Stimulated activated naive B cell treated with anti-CD40 and anti-IgM and Interleukin-4, amounts not matched to agents 10 μg/mL and 1 μg/mL and 100 μg/mL, for 72 hours (primary cell): ENCODE measurements around the gene TK1.
A peak's percentile ranks its signal among the peaks of the same experiment; 100 is the strongest.
"Not testable (repeated sequence)": the region's sequence is repeated elsewhere in the genome, so short reads cannot be mapped to it uniquely, and the experiment has no call there.

Experiments used
- ATAC-seq, 2 donors: fragments of 150-1000 bp; cut with Tn5 transposase; replicated peaks; 2 replicates each; pipeline ENCODE4 v1.10.0; 2021; ENCODE audit warnings: moderate library complexity in 1 of 2
- DNase-seq: peaks from one replicate; pipeline ENCODE4 v3.0.0; 2021
- H3K27ac Mint-ChIP-seq: one replicate; pipeline ENCODE4 v1.8.0; 2022; ENCODE audit warnings: mild to moderate bottlenecking, mixed read lengths
- H3K27me3 Mint-ChIP-seq, 2 donors: one replicate each; pipeline ENCODE4 v1.8.0; 2022; ENCODE audit warnings: mixed read lengths in 2 of 2
- H3K36me3 Mint-ChIP-seq, 2 donors: one replicate each; pipeline ENCODE4 v1.8.0; 2022; ENCODE audit warnings: mixed read lengths in 2 of 2, mild to moderate bottlenecking in 1 of 2
- H3K4me1 Mint-ChIP-seq, 2 donors: one replicate each; pipeline ENCODE4 v1.8.0; 2022; ENCODE audit warnings: mixed read lengths in 2 of 2, mild to moderate bottlenecking in 1 of 2
- H3K4me3 Mint-ChIP-seq, 2 donors: one replicate each; pipeline ENCODE4 v1.8.0; 2022; ENCODE audit warnings: mild to moderate bottlenecking in 2 of 2, mixed read lengths in 2 of 2, moderate library complexity in 1 of 2
- H3K9me3 Mint-ChIP-seq, 2 donors: one replicate each; pipeline ENCODE4 v1.8.0; 2022; ENCODE audit warnings: mixed read lengths in 2 of 2, mild to moderate bottlenecking in 1 of 2

Gene TK1

DNA sequence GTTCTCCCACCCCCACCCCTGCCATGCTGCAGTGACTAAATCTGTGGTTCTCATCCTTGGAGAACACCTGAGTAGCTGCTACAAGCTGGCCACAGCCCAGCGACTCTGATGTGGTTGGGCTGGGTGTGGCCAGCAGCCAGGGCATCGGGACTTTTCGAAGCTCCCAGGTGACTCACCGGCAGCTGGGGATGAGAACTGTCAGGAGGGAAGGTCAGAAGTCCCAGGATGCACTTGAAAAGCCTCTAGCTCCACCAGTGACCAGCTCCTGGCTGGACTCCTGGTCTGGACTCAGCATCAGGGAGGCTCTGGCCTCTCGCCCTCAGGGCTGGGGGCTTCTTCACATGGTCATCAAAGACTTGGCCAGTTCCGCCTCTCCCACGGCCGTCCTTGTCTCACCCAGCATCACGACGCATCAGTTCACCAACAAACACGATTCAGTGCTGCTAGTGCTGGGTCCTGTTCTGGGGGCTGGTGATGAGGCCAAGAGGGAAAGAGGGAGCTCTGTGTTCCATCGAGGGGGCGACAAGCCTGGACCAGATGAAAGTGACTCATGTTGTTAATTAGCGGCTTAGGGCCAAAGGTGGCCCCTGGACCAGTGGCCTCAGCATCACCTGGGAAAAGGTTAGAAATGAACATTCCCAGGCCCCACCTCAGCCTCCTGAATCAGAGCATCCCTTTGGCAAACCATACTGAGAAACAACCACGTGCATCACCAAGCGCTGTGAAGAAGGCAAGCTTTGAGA is 44.6 kb downstream of the TK1 start:
- H3K27ac Mint-ChIP-seq: peak overlapping the region; percentile 98
- H3K4me3 Mint-ChIP-seq: peak overlapping the region; percentile 37 to 68
- H3K4me1 Mint-ChIP-seq: peaks cover 74 to 98% of the 10 kb centered on the region in 2 donors
- ATAC-seq (no peak), DNase-seq (peak; percentile 48)
- no peaks in the 10 kb centered on the region for H3K9me3 Mint-ChIP-seq
- peaks cover 49 to 57% of the 10 kb centered on the region in 2 donors for H3K36me3 Mint-ChIP-seq
- H3K27me3 Mint-ChIP-seq: no peaks in the 10 kb centered on the region

DNA sequence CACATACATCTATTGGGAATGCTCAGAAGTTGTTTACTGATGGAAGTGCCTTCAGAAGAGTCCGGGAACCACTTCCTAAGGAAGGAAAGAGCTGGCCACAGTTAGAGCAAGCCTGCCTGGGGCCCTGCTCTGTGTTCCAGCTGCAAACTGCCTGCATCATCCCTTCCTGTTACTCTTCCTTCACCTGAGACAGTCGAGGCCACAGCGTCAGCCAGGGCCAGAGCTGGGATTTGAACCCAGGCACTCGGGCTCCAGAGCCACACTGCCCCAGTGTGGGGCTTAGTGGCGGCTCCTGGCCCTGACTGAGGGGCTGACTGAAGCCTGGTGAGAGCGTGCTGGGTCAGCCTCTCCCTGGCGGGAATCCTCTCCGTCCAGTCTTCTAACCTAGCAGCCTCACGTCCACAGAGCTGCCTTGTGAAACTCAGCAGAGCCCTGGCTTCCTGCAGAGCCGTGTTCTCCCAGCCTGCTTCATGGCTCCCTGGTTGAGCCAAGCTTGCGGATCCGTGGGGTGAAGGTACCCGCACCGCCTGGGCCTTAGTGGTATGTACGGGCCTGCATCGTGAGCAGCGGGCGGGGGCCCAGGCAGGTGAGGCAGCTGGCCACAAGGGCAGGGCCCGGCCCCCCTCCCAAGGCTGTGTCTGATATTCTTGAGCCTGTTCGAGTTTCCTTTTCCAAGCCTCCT is 45.3 kb downstream of the TK1 start:
- H3K4me3 Mint-ChIP-seq: peak overlapping the region; percentile 37 to 69
- H3K4me1 Mint-ChIP-seq: peaks cover 71 to 98% of the 10 kb centered on the region in 2 donors
- H3K27ac Mint-ChIP-seq: peak overlapping the region; percentile 98
- H3K9me3 Mint-ChIP-seq: no peaks in the 10 kb centered on the region
- ATAC-seq: no peak
- DNase-seq: no peak
- no peaks in the 10 kb centered on the region for H3K27me3 Mint-ChIP-seq
- H3K36me3 Mint-ChIP-seq: peaks cover 52 to 64% of the 10 kb centered on the region in 2 donors

DNA sequence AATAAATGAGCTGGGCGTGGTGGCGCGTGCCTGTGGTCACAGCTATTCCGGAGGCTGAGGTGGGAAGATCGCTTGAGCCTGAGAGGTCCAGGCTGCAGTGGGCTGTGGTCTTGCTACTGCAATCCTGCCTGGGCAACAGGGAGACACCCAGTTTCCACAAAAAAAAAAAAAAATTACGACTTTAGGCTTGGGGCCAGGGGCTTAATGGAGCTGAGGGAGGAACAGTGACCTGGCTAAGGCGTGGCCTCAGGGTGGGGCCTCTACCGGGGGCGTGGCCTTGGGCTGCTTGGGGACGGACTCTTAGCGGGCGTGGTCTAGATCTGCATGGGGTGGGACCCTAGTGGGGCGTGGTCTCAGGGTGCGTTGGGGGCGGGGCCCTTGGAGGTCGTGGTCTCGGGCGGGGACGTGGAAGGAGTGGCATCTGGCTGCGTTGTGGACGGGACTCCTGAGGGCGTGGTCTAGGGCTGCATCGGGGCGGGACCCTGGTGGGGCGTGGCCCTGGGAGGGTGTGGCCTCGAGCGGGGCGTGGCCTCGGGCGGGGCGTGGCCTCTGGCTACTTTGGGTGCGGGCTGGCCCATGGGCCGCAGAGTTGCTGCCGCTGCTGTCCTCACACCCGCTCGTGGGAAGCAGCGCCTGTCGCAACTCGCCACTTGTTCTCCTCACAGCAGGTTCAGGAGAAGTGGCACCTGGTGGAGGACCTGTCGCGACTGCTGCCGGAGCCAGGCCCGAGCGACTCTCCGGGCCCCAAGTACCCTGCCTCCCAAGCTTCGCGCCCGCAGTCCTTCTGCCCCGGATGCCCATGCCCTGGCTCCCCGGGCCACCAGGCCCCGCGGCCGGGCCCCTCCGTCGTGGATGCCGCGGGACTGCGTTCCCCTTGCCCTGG is 46.4 kb downstream of the TK1 start:
- H3K27ac Mint-ChIP-seq: peak overlapping the region; percentile 98
- no peaks in the 10 kb centered on the region for H3K27me3 Mint-ChIP-seq
- ATAC-seq: peak; percentile 73 to 82
- H3K9me3 Mint-ChIP-seq: no peaks in the 10 kb centered on the region
- peak overlapping the region; percentile 37 to 77 for H3K4me3 Mint-ChIP-seq
- peak; percentile 99 for DNase-seq
- H3K36me3 Mint-ChIP-seq: peaks cover 62 to 76% of the 10 kb centered on the region in 2 donors
- peaks cover 72 to 97% of the 10 kb centered on the region in 2 donors for H3K4me1 Mint-ChIP-seq

DNA sequence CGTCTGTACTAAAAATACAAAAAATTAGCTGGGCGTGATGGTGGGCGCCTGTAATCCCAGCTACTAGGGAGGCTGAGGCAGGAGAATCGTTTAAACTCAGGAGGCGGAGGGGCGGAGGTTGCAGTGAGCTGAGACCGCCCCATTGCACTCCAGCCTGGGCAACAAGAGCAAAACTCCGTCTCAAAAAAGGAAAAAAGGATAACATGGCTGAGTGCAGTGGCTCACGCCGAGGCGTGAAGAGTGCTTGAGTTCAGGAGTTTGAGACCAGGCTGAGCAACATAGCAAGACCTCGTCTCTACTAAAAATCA is 47.0 kb downstream of the TK1 start:
- DNase-seq, ATAC-seq: not testable (repeated sequence)
- H3K4me3 Mint-ChIP-seq: peak overlapping the region; percentile 22 to 37

DNA sequence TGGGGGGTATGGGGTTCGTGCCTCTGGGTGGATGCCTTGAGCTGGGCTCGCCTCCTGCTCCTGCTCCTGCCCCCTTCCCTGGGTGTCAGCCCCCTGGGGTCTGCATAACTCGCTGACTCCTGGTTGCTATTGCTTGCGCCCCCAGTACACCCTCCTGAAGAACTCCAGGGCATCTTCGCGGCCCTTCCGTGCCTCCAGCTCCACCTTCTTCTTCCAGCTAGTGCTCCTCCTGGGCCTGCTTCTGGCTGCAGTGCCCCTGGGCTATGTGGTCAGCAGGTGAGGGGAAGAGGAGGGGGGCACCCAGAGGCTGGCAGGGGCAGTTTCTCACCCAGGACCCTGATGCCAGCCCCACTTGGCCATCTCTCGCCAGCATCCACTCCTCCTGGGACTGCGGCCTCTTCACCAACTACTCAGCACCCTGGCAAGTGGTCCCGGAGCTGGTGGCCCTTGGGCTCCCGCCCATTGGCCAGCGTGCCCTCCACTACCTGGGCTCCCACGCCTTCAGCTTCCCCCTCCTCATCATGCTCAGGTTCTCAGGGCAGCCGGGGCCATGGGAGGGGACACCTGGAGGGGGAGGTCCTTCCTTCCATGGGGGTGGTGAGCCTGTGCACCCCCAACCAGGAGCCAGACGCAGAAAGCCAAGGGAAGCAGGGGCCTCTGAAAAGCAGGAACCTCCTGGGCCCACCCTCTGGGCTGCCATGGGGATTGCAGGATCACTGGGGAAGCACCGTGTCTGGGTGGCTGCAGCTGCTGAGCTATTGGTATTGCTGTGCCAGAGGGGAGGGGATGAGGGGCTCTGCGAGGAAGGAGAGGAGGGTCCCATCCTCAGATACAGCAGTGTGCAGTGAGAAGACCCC is 48.4 kb downstream of the TK1 start:
- ATAC-seq (no peak), DNase-seq (no peak)
- Mint-ChIP-seq H3K27me3 (no peaks in the 10 kb centered on the region), H3K4me3 (peak overlapping the region; percentile 52 to 62), H3K36me3 (peaks cover 79 to 91% of the 10 kb centered on the region in 2 donors), H3K4me1 (peaks cover 74 to 96% of the 10 kb centered on the region in 2 donors), H3K9me3 (no peaks in the 10 kb centered on the region), H3K27ac (peak overlapping the region; percentile 95)

More for the DNA sequence above, 47.0 kb downstream of the TK1 start:
- Mint-ChIP-seq H3K27ac (peak overlapping the region; percentile 28), H3K36me3 (peaks cover 66 to 82% of the 10 kb centered on the region in 2 donors), H3K4me1 (peaks cover 75 to 96% of the 10 kb centered on the region in 2 donors)
- not testable (repeated sequence) for H3K27me3 Mint-ChIP-seq, H3K9me3 Mint-ChIP-seq

DNA sequence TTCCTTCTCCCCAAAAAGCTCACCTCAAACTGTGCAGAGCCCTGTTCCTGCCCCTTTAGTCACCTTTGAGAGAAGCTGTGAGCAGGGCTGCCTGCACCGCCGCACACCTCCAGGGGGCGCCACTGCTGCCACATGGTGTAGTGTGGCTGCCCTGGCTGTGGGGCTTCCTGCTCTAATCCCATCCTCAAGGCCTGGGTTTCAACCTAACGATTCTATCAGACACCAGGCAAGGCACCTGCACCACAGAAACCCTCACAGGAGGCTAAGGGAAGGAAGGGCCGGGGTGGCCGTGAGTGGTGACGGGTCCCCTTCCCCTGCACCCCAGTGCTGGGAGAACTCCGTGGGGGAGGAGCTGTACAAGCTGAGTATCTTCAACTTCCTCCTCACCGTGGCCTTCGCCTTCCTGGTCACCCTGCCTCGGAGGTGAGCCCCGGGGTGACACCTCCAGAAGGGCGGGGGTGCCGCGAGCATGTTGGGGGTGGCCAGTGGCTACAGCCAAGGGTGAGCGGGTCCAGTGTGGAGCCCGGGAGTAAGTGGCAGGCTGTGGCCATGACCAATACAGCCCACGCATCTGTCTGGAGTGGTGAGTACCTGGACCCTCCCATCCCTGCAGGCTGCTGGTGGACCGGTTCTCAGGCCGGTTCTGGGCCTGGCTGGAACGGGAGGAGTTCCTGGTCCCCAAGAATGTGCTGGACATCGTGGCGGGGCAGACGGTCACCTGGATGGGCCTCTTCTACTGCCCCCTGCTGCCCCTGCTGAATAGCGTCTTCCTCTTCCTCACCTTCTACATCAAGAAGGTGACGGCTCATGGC is 49.3 kb downstream of the TK1 start:
- Mint-ChIP-seq H3K9me3 (no peaks in the 10 kb centered on the region), H3K27me3 (no peaks in the 10 kb centered on the region), H3K4me3 (peak overlapping the region; percentile 70 to 71), H3K4me1 (peaks cover 76 to 96% of the 10 kb centered on the region in 2 donors), H3K27ac (peak overlapping the region; percentile 95), H3K36me3 (peaks cover 80 to 91% of the 10 kb centered on the region in 2 donors)
- no peak for DNase-seq
- ATAC-seq: peak; percentile 7 to 15

DNA sequence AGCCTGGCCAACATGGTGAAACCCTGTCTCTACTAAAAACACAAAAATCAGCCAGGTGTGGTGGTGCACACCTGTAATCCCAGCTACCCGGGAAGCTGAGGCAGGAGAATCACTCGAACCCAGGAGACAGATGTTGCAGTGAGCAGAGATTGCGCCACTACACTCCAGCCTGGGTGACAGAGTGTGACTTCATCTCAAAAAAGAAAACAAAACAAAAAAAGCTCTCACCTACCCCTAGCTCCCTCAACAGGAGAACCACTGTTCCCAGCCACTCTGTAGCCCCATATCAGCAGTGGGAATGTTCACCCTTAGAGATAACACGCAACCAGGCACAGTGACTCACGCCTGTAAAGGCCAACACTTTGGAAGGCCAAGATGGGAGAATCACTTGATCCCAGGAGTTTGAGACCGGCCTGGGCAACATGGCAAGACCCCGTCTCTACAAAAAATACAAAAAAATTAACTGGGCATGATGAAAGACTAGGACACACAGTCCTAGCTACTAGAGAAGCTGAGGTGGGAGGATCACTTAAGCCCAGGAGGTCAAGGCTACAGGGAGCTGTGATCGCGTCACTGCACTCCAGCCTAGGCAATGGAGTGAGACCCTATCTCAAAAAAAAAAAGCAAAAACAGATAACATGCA is 50.9 kb downstream of the TK1 start:
- Mint-ChIP-seq H3K27ac (peak overlapping the region; percentile 86), H3K36me3 (peaks cover 78 to 89% of the 10 kb centered on the region in 2 donors), H3K4me3 (peak overlapping the region; percentile 58 to 60), H3K27me3 (no peaks in the 10 kb centered on the region), H3K4me1 (peaks cover 65 to 88% of the 10 kb centered on the region in 2 donors), H3K9me3 (no peaks in the 10 kb centered on the region)
- DNase-seq (no peak), ATAC-seq (no peak)

DNA sequence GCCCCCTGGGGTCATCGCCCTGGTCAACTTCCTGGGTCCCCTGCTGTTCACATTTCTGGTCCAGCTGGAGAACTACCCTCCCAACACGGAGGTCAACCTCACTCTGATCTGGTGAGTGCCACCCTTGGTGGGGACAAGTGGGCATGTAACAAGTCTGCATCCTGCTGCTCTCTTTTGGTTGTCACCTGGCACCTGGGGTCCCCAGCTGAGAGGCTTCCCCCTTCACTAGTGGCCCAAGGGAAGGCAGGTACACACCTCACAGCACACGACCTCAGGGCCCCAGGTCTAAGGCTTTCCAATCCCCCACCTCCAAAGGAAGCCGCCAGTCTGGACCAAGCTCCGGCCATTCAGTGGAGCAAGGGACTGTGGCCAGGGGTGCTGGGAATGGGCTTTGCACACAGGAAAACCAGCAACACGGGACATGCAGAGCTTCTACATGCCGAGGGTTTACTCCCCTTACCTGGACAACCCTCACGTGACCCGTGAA is 51.9 kb downstream of the TK1 start:
- no peaks in the 10 kb centered on the region for H3K27me3 Mint-ChIP-seq
- H3K27ac Mint-ChIP-seq: peak overlapping the region; percentile 31
- H3K4me3 Mint-ChIP-seq: peak overlapping the region; percentile 28 to 99
- peaks cover 81 to 91% of the 10 kb centered on the region in 2 donors for H3K36me3 Mint-ChIP-seq
- DNase-seq: no peak
- H3K4me1 Mint-ChIP-seq: peaks cover 67 to 89% of the 10 kb centered on the region in 2 donors
- no peaks in the 10 kb centered on the region for H3K9me3 Mint-ChIP-seq
- no peak for ATAC-seq

DNA sequence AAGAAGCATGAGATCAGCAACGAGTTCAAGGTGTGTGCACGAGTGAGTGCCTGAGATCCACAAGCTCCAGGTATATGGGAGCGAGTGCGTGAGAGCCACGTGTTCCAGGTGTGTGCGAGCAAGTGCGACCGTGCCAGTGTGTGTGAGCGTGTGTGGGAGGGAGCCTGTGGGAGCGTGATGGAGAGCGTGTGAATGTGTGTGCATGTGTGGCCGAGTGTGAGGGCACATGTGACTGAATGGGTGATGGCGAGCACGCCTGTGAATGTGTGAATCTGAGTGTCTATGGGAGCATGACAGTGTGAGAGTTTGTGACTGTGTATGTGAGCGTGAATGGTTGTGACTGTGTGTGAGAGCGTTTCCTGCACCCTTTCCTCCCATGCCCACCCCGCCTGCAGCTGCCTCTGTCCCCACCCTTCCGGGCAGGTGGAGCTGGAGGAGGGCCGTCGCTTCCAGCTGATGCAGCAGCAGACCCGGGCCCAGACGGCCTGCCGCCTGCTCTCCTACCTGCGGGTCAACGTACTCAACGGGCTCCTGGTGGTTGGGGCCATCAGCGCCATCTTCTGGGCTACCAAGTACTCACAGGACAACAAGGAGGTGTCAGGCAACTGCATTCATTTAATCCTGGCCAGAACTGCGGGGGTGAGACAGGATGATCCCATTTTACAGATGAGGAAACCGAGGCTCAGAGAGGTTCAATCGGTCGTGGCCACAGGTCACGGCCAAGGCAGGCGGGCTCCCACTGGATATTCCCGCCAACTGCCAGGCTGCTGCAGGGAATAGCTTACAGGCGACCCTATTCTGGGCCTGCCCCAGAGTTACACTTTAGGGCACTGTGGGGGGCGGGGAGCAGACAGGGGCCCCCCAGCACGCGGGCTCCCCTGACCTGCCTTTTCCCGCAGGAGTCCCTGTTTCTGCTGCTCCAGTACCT is 52.6 kb downstream of the TK1 start:
- peak; percentile 39 for DNase-seq
- Mint-ChIP-seq H3K4me1 (peaks cover 70 to 89% of the 10 kb centered on the region in 2 donors), H3K27me3 (no peaks in the 10 kb centered on the region), H3K9me3 (no peaks in the 10 kb centered on the region), H3K36me3 (peaks cover 80 to 93% of the 10 kb centered on the region in 2 donors), H3K27ac (peak overlapping the region; percentile 100), H3K4me3 (peak overlapping the region; percentile 97 to 99)
- peak; percentile 5 to 10 for ATAC-seq

DNA sequence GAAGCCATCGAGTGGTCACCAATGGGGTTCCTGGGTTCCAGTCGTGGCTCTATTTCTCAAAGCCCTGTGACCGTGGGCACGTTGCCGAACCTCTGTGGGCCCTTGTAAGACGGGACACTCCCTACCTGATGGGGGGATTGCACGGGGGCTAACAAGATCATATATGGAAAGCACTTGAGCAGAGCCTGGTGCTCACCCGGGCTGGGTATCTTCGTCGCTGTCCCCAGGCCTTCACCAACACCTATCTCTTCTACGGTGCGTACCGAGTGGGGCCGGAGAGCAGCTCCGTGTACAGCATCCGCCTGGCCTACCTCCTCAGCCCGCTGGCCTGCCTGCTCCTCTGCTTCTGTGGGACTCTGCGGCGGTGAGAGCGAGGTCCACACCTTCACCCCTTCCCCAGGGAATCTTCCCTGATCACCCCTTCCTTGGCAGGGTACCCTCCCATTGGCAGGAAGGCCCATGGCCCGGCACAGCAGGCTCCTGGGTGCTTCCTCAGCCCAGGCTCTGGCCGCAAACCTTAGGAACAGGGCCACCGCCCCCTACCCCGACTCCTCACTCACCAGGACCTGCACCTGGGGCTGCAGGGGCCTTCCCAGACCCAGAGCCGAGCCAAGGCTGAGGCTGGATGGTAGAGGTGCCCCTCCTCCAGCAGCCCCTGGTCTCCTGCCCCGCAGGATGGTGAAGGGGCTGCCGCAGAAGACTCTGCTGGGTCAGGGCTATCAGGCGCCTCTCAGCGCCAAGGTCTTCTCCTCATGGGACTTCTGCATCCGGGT is 53.5 kb downstream of the TK1 start:
- Mint-ChIP-seq H3K4me3 (peak overlapping the region; percentile 97 to 99), H3K4me1 (peaks cover 67 to 87% of the 10 kb centered on the region in 2 donors), H3K9me3 (no peaks in the 10 kb centered on the region), H3K36me3 (peaks cover 71 to 91% of the 10 kb centered on the region in 2 donors), H3K27ac (peak overlapping the region; percentile 100), H3K27me3 (no peaks in the 10 kb centered on the region)
- ATAC-seq: no peak
- DNase-seq: peak; percentile 6

DNA sequence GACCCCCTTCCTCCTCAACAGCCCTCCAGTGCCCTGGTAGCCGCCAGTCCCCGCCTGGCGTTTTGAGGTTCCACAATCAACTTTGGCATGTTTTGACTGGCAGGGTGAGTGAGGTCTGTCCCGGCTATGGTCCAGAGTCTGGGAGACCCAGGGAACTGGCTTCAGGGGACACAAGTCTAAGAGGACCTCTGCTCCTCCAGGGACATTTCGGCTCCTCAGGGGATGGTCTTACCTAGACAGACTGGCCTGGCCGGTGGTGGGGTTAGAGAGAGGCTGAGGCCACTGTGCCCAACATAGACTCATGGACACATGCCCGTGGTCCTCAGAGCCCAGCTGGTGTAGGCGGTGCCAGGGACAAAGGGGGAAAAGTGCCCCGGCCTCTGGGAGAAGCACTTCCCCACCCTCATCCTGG is 54.1 kb downstream of the TK1 start:
- Mint-ChIP-seq H3K36me3 (peaks cover 69 to 86% of the 10 kb centered on the region in 2 donors), H3K9me3 (no peaks in the 10 kb centered on the region), H3K27me3 (no peaks in the 10 kb centered on the region), H3K4me3 (peak overlapping the region; percentile 97 to 99), H3K4me1 (peaks cover 63 to 84% of the 10 kb centered on the region in 2 donors), H3K27ac (peak overlapping the region; percentile 100)
- DNase-seq (no peak), ATAC-seq (no peak)
